Measurements from ENCODE around the gene LACTBL1.

The LACTBL1 gene

GRCh38 chr1:22914633-22915217 is 57.9 kb downstream of the LACTBL1 start:
- TF ChIP-seq POLR2AphosphoS5 (IDR thresholded peaks at IDR 0.05; ENCODE audit: borderline replicate concordance, low read depth, low read length) (no peak), EZH2 (IDR thresholded peaks at IDR 0.05) (no peak), FOXP2 (optimal IDR thresholded peaks at IDR 0.05; ENCODE audit: control extremely low read depth, extremely low read length, insufficient read depth) (no peak)
- Histone ChIP-seq H3K36me3 (ENCODE audit: insufficient read depth, low read length) (no peaks in the 10 kb centered on the region), H3K4me3 (no peak overlapping the region), H3K9ac (ENCODE audit: insufficient read length) (no peak overlapping the region), H3K9me3 (ENCODE audit: low read depth, low read length) (no peaks in the 10 kb centered on the region), H3K27ac (no peak overlapping the region)
- no peak for DNase-seq (ENCODE audit: low read depth, low spot score)

GRCh38 chr1:22914156-22914555 is 58.5 kb downstream of the LACTBL1 start:
- H3K9ac ChIP-seq (ENCODE audit: insufficient read length), result no peak overlapping the region
- TF ChIP-seq EZH2 (IDR thresholded peaks at IDR 0.05) (no peak), POLR2AphosphoS5 (IDR thresholded peaks at IDR 0.05; ENCODE audit: borderline replicate concordance, low read depth, low read length) (no peak), FOXP2 (optimal IDR thresholded peaks at IDR 0.05; ENCODE audit: control extremely low read depth, extremely low read length, insufficient read depth) (no peak)
- no peaks in the 10 kb centered on the region for H3K36me3 ChIP-seq (ENCODE audit: insufficient read depth, low read length)
- no peak overlapping the region for H3K4me3 ChIP-seq
- H3K27ac ChIP-seq, result no peak overlapping the region
- DNase-seq (ENCODE audit: low read depth, low spot score), result no peak
- H3K9me3 ChIP-seq (ENCODE audit: low read depth, low read length), result no peaks in the 10 kb centered on the region

- Histone ChIP-seq H3K4me3 (no peak overlapping the region), H3K27ac (no peak overlapping the region), H3K9ac (ENCODE audit: insufficient read length) (no peak overlapping the region), H3K36me3 (ENCODE audit: insufficient read depth, low read length) (no peaks in the 10 kb centered on the region), H3K9me3 (ENCODE audit: low read depth, low read length) (no peaks in the 10 kb centered on the region)
- no peak for TF ChIP-seq POLR2AphosphoS5 (IDR thresholded peaks at IDR 0.05; ENCODE audit: borderline replicate concordance, low read depth, low read length)
- no peak for TF ChIP-seq EZH2 (IDR thresholded peaks at IDR 0.05)
- no peak for TF ChIP-seq FOXP2 (optimal IDR thresholded peaks at IDR 0.05; ENCODE audit: control extremely low read depth, extremely low read length, insufficient read depth)
- no peak for DNase-seq (ENCODE audit: low read depth, low spot score)
Measured at GRCh38 chr1:22913421-22914141, 59.1 kb downstream of the LACTBL1 start.

- Histone ChIP-seq H3K36me3 (ENCODE audit: insufficient read depth, low read length) (no peaks in the 10 kb centered on the region), H3K9me3 (ENCODE audit: low read depth, low read length) (no peaks in the 10 kb centered on the region), H3K4me3 (no peak overlapping the region), H3K27ac (no peak overlapping the region), H3K9ac (ENCODE audit: insufficient read length) (no peak overlapping the region)
- no peak for TF ChIP-seq POLR2AphosphoS5 (IDR thresholded peaks at IDR 0.05; ENCODE audit: borderline replicate concordance, low read depth, low read length)
- TF ChIP-seq EZH2 (IDR thresholded peaks at IDR 0.05), result no peak
- TF ChIP-seq FOXP2 (optimal IDR thresholded peaks at IDR 0.05; ENCODE audit: control extremely low read depth, extremely low read length, insufficient read depth), result no peak
- DNase-seq (ENCODE audit: low read depth, low spot score), result no peak
Measured at GRCh38 chr1:22912311-22912710, 60.4 kb downstream of the LACTBL1 start.

- no peak overlapping the region for H3K27ac ChIP-seq
- no peak overlapping the region for H3K4me3 ChIP-seq
- DNase-seq (ENCODE audit: low read depth, low spot score), result no peak
- TF ChIP-seq FOXP2 (optimal IDR thresholded peaks at IDR 0.05; ENCODE audit: control extremely low read depth, extremely low read length, insufficient read depth), result no peak
- TF ChIP-seq POLR2AphosphoS5 (IDR thresholded peaks at IDR 0.05; ENCODE audit: borderline replicate concordance, low read depth, low read length), result no peak
- no peak for TF ChIP-seq EZH2 (IDR thresholded peaks at IDR 0.05)
- H3K36me3 ChIP-seq (ENCODE audit: insufficient read depth, low read length), result no peaks in the 10 kb centered on the region
- H3K9me3 ChIP-seq (ENCODE audit: low read depth, low read length), result no peaks in the 10 kb centered on the region
- no peak overlapping the region for H3K9ac ChIP-seq (ENCODE audit: insufficient read length)
Measured at GRCh38 chr1:22910986-22911651, 61.5 kb downstream of the LACTBL1 start.

GRCh38 chr1:22910286-22910685 is 62.4 kb downstream of the LACTBL1 start:
- Histone ChIP-seq H3K27ac (no peak overlapping the region), H3K36me3 (ENCODE audit: insufficient read depth, low read length) (no peaks in the 10 kb centered on the region), H3K9me3 (ENCODE audit: low read depth, low read length) (no peaks in the 10 kb centered on the region), H3K4me3 (no peak overlapping the region), H3K9ac (ENCODE audit: insufficient read length) (no peak overlapping the region)
- no peak for DNase-seq (ENCODE audit: low read depth, low spot score)
- TF ChIP-seq FOXP2 (optimal IDR thresholded peaks at IDR 0.05; ENCODE audit: control extremely low read depth, extremely low read length, insufficient read depth) (no peak), EZH2 (IDR thresholded peaks at IDR 0.05) (no peak), POLR2AphosphoS5 (IDR thresholded peaks at IDR 0.05; ENCODE audit: borderline replicate concordance, low read depth, low read length) (no peak)

GRCh38 chr1:22908880-22909426 is 63.7 kb downstream of the LACTBL1 start:
- no peak for DNase-seq (ENCODE audit: low read depth, low spot score)
- TF ChIP-seq EZH2 (IDR thresholded peaks at IDR 0.05), result no peak
- no peak for TF ChIP-seq FOXP2 (optimal IDR thresholded peaks at IDR 0.05; ENCODE audit: control extremely low read depth, extremely low read length, insufficient read depth)
- no peak for TF ChIP-seq POLR2AphosphoS5 (IDR thresholded peaks at IDR 0.05; ENCODE audit: borderline replicate concordance, low read depth, low read length)
- Histone ChIP-seq H3K4me3 (no peak overlapping the region), H3K9me3 (ENCODE audit: low read depth, low read length) (no peaks in the 10 kb centered on the region), H3K27ac (no peak overlapping the region), H3K36me3 (ENCODE audit: insufficient read depth, low read length) (no peaks in the 10 kb centered on the region), H3K9ac (ENCODE audit: insufficient read length) (no peak overlapping the region)

- DNase-seq (ENCODE audit: low read depth, low spot score), result no peak
- no peak for TF ChIP-seq FOXP2 (optimal IDR thresholded peaks at IDR 0.05; ENCODE audit: control extremely low read depth, extremely low read length, insufficient read depth)
- no peak for TF ChIP-seq POLR2AphosphoS5 (IDR thresholded peaks at IDR 0.05; ENCODE audit: borderline replicate concordance, low read depth, low read length)
- TF ChIP-seq EZH2 (IDR thresholded peaks at IDR 0.05), result no peak
- Histone ChIP-seq H3K9ac (ENCODE audit: insufficient read length) (no peak overlapping the region), H3K36me3 (ENCODE audit: insufficient read depth, low read length) (no peaks in the 10 kb centered on the region), H3K4me3 (no peak overlapping the region), H3K27ac (no peak overlapping the region), H3K9me3 (ENCODE audit: low read depth, low read length) (no peaks in the 10 kb centered on the region)
Measured at GRCh38 chr1:22907528-22907927, 65.1 kb downstream of the LACTBL1 start.
